HEK293 (cell line): ENCODE results near the gene MPP7.

Experiments
- CTCF ChIA-PET: fragments of 350-600 bp; formaldehyde crosslinking; extraction: SDS; loops from one replicate; lab custom pipeline; 2021; ENCODE audit warnings: antibody characterized with exemption; lab: Yijun Ruan, JAX
- POLR2A ChIA-PET: fragments of 300-600 bp; formaldehyde crosslinking; extraction: SDS; loops from one replicate; lab custom pipeline; 2020; ENCODE audit warnings: antibody characterized with exemption, inconsistent platforms; lab: Yijun Ruan, JAX
- H3K27ac ChIP-seq: fragments of 200-500 bp; sonication (Bioruptor generic); 2 replicates; pipeline ENCODE4 v1.5.1; 2014; ENCODE audit warnings: low read depth, low read length, control low read depth, inconsistent platforms; ENCODE audit errors: extremely low read depth
- H3K36me3 ChIP-seq, 2 experiments: fragments of 200-500 bp in 1 of 2; sonication (Bioruptor generic) in 1 of 2; 1 replicate in 1 of 2; 2 replicates in 1 of 2; pipeline ENCODE4 v1.5.1; 2014 to 2017; ENCODE audit warnings: inconsistent platforms in 2 of 2, low read length in 2 of 2; ENCODE audit not compliant: control insufficient read depth in 2 of 2, insufficient read depth in 1 of 2
- H3K4me1 ChIP-seq: fragments of 200-500 bp; sonication (Bioruptor generic); 2 replicates; pipeline ENCODE4 v1.5.1; 2014; ENCODE audit warnings: mild to moderate bottlenecking, low read length, inconsistent platforms; ENCODE audit not compliant: control insufficient read depth, insufficient read depth
- H3K4me3 ChIP-seq: 2 replicates; pipeline ENCODE4 v1.5.1; 2011; ENCODE audit warnings: low read depth, mild to moderate bottlenecking, control low read depth, low read length, moderate library complexity
- H3K9me3 ChIP-seq: fragments of 200-500 bp; sonication (Bioruptor generic); 2 replicates; pipeline ENCODE4 v1.5.1; 2014; ENCODE audit warnings: low read depth, low read length, inconsistent platforms; ENCODE audit not compliant: control insufficient read depth, insufficient read depth
- CTCF ChIP-seq: fragments of 450-650 bp; formaldehyde crosslinking; IDR thresholded peaks from 2 replicates; pipeline ENCODE4 v1.5.1; 2016; ENCODE audit warnings: missing biosample characterization, missing genetic modification characterization
- EGR2 ChIP-seq: fragments of 450-650 bp; formaldehyde crosslinking; IDR thresholded peaks from 2 replicates; pipeline ENCODE4 v1.5.1; 2016; ENCODE audit warnings: low read depth, missing biosample characterization, missing genetic modification characterization
- FEZF1 ChIP-seq: fragments of 450-650 bp; formaldehyde crosslinking; IDR thresholded peaks from 2 replicates; pipeline ENCODE4 v1.5.1; 2016; ENCODE audit warnings: missing biosample characterization, missing genetic modification characterization
- OSR2 ChIP-seq: fragments of 450-650 bp; formaldehyde crosslinking; IDR thresholded peaks from 2 replicates; pipeline ENCODE4 v1.5.1; 2016; ENCODE audit warnings: missing biosample characterization, missing genetic modification characterization
- PRDM1 ChIP-seq: fragments of 450-650 bp; formaldehyde crosslinking; IDR thresholded peaks from 2 replicates; pipeline ENCODE4; 2016; ENCODE audit warnings: missing biosample characterization, missing genetic modification characterization
- SCRT2 ChIP-seq: fragments of 450-650 bp; formaldehyde crosslinking; IDR thresholded peaks from 2 replicates; pipeline ENCODE4 v1.5.1; 2016; ENCODE audit warnings: missing biosample characterization, missing genetic modification characterization
- SETDB1 ChIP-seq: IDR thresholded peaks from one replicate; pipeline ENCODE4 v1.6.1; 2017; ENCODE audit warnings: mild to moderate bottlenecking, low read length, moderate library complexity, mixed read lengths; ENCODE audit not compliant: insufficient read length
- TRIM28 ChIP-seq: IDR thresholded peaks from 2 replicates; pipeline ENCODE4 v1.6.1; 2011; ENCODE audit warnings: low read length, control low read depth, borderline replicate concordance
- YY1 ChIP-seq: fragments of 450-650 bp; formaldehyde crosslinking; IDR thresholded peaks from 2 replicates; pipeline ENCODE4 v1.5.1; 2018; ENCODE audit warnings: missing biosample characterization, missing genetic modification characterization
- ZBTB1 ChIP-seq: fragments of 450-650 bp; formaldehyde crosslinking; IDR thresholded peaks from 2 replicates; pipeline ENCODE4 v1.5.1; 2016; ENCODE audit warnings: missing biosample characterization, missing genetic modification characterization
- ZBTB44 ChIP-seq: fragments of 450-650 bp; IDR thresholded peaks from 2 replicates; pipeline ENCODE4 v1.5.1; 2018; ENCODE audit warnings: missing biosample characterization, mild to moderate bottlenecking, missing genetic modification characterization
- ZFHX2 ChIP-seq: fragments of 450-650 bp; formaldehyde crosslinking; conservative IDR thresholded peaks from 2 replicates; pipeline ENCODE4 v1.5.1; 2016; ENCODE audit warnings: missing biosample characterization, missing genetic modification characterization
- ZIC2 ChIP-seq: fragments of 450-650 bp; formaldehyde crosslinking; IDR thresholded peaks from 2 replicates; pipeline ENCODE4 v1.5.1; 2016; ENCODE audit warnings: missing biosample characterization, missing genetic modification characterization
- ZNF114 ChIP-seq: fragments of 450-650 bp; formaldehyde crosslinking; IDR thresholded peaks from 2 replicates; pipeline ENCODE4 v1.5.0; 2017; ENCODE audit warnings: missing biosample characterization, missing genetic modification characterization
- ZNF248 ChIP-seq: fragments of 450-650 bp; formaldehyde crosslinking; IDR thresholded peaks from 2 replicates; pipeline ENCODE4 v1.5.1; 2017; ENCODE audit warnings: missing biosample characterization, missing genetic modification characterization
- ZNF274 ChIP-seq, 2 experiments: fragments of 200-500 bp in 1 of 2; fragments of 450-650 bp in 1 of 2; sonication (Bioruptor generic) in 1 of 2; formaldehyde crosslinking in 1 of 2; IDR thresholded peaks; 2 replicates each; pipeline versions ENCODE4 v1.5.1 to v1.6.1; 2014 to 2016; ENCODE audit warnings: borderline replicate concordance in 1 of 2, inconsistent platforms in 1 of 2, low read length in 1 of 2, missing biosample characterization in 1 of 2, missing genetic modification characterization in 1 of 2
- ZNF341 ChIP-seq: fragments of 450-650 bp; formaldehyde crosslinking; IDR thresholded peaks from 2 replicates; pipeline ENCODE4; 2016; ENCODE audit warnings: low read depth, missing biosample characterization, missing genetic modification characterization
- ZNF561 ChIP-seq: fragments of 450-650 bp; IDR thresholded peaks from 2 replicates; pipeline ENCODE4 v1.5.1; 2018; ENCODE audit warnings: missing biosample characterization, missing genetic modification characterization, borderline replicate concordance
- ZNF664 ChIP-seq: fragments of 450-650 bp; formaldehyde crosslinking; IDR thresholded peaks from 2 replicates; pipeline ENCODE4 v1.5.1; 2016; ENCODE audit warnings: missing biosample characterization, missing genetic modification characterization
- TF ChIP-seq, protein P1 (sequence below): fragments of 450-650 bp; formaldehyde crosslinking; IDR thresholded peaks from 2 replicates; pipeline ENCODE4 v1.5.1; 2016; ENCODE audit warnings: missing biosample characterization, missing genetic modification characterization
- TF ChIP-seq, protein P2 (sequence below): fragments of 450-650 bp; formaldehyde crosslinking; IDR thresholded peaks from 2 replicates; pipeline ENCODE4 v1.5.1; 2016; ENCODE audit warnings: missing biosample characterization, missing genetic modification characterization

MPP7 gene

DNA sequence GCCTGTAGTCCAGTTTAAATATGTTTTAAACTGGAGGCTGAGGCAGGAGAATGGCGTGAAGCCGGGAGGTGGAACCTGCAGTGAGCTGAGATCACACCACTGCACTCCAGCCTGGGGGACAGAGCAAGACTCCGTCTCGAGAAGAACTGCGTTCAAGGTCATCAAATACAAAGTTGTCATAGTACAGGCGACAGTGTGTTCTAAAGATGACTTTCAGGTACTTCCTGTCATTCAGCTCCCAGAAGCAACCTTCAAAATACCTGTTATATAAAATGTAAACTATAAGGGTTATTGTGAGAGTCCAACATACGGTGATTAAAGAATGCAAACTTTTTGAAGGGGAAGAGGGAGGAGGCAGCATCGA, 8.7 kb downstream of the MPP7 start:
- H3K4me3 ChIP-seq, result no peak overlapping the region
- ChIA-PET POLR2A (interaction anchor here (1.4 kb wide), 1 partner anchor 8 kb away, joined by 7 read pairs; the partner anchor contains the start of gene MPP7), CTCF (interaction anchor here (0.7 kb wide), 1 partner anchor 1548 kb away, joined by 3 read pairs; no protein-coding TSS in a partner anchor)
- peaks cover 24% of the 10 kb centered on the region for H3K4me1 ChIP-seq
- no peak overlapping the region for H3K27ac ChIP-seq
- H3K9me3 ChIP-seq, result no peaks in the 10 kb centered on the region
- no peak for TF ChIP-seq ZNF248 (tag by site-specific recombination)
- TF ChIP-seq, protein P1, sequence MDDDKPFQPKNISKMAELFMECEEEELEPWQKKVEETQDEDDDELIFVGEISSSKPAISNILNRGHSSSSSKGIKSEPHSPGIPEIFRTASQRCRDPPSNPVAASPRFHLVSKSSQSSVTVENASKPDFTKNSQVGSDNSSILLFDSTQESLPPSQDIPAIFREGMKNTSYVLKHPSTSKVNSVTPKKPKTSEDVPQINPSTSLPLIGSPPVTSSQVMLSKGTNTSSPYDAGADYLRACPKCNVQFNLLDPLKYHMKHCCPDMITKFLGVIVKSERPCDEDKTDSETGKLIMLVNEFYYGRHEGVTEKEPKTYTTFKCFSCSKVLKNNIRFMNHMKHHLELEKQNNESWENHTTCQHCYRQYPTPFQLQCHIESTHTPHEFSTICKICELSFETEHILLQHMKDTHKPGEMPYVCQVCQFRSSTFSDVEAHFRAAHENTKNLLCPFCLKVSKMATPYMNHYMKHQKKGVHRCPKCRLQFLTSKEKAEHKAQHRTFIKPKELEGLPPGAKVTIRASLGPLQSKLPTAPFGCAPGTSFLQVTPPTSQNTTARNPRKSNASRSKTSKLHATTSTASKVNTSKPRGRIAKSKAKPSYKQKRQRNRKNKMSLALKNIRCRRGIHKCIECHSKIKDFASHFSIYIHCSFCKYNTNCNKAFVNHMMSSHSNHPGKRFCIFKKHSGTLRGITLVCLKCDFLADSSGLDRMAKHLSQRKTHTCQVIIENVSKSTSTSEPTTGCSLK (tag by site-specific recombination), result no peak
- H3K36me3 ChIP-seq, result no peaks in the 10 kb centered on the region

DNA sequence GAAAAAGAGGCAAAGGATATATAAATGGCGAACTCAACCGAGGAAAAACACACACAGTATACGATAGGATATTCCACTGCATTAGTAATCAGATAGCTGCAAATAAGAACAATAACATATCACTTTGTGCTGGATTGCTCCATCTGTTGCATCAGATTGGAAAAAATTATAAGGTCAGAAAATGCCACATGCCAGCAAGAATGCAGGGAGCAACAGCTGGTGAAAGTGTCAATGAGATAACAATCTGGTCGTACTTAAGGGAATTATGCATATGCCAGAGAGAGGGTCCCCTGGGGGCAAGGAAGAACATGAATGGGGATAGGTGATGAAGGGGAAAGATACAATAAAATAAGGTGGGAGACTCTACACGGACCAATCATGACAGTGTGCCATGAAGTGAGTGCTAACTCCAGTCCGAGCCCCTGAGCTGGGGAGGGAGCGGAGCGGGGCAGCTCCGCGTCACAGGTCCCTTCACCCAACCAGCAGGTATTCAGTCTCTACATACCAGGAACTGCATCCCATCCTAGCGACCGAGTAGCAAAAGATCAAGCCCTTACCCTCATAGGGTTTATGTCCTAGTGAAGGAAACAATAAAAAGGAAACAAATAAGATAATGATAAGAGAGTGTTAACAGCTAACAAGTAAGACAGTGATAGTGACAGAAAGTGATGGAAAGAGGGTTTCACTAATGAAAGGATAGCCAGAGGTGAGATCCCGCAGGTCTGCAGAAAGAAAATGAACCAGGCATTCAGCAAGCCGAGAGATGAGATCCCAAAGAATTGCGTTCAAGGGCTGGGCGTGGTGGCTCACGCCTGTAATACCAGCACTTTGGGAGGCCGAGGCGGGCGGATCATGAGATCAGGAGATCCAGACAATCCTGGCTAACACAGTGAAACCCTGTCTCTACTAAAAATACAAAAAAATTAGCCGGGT, 9.4 kb downstream of the MPP7 start:
- Histone ChIP-seq H3K4me3 (no peak overlapping the region), H3K4me1 (peaks cover 24% of the 10 kb centered on the region), H3K27ac (no peak overlapping the region), H3K9me3 (no peaks in the 10 kb centered on the region), H3K36me3 (no peaks in the 10 kb centered on the region)
- CTCF ChIA-PET, result interaction anchor here (0.6 to 1.0 kb wide), 2 partner anchors 20 to 86 kb away, joined by 3 read pairs; no protein-coding TSS in a partner anchor
- TF ChIP-seq ZNF274 (IDR thresholded peaks at IDR 0.05; ENCODE audit: low read length) (no peak), ZNF274 (tag by site-specific recombination; IDR thresholded peaks at IDR 0.05; ENCODE audit: borderline replicate concordance) (no peak), ZNF561 (tag by site-specific recombination) (no peak), PRDM1 (peak; percentile 95), ZBTB1 (no peak), ZNF114 (no peak), TRIM28 (peak; percentile 42; the same call in 1 of the 2 replicates), ZNF664 (tag by site-specific recombination) (no peak), SETDB1 (peak; percentile 26), YY1 (tag by site-specific recombination) (no peak), ZBTB44 (tag by site-specific recombination) (peak; percentile 34; the same call in 1 of the 2 replicates), ZIC2 (tag by site-specific recombination) (peak; percentile 35; the same call in 1 of the 2 replicates), ZNF341 (no peak), OSR2 (tag by site-specific recombination) (0 out of 2 replicates have a peak, but pooled peaks have one; percentile 9), FEZF1 (0 out of 2 replicates have a peak, but pooled peaks have one; percentile 6), SCRT2 (tag by site-specific recombination) (peak; percentile 64)
- POLR2A ChIA-PET, result interaction anchor here (1.4 kb wide), 1 partner anchor 9 kb away, joined by 7 read pairs; the partner anchor contains the start of gene MPP7

DNA sequence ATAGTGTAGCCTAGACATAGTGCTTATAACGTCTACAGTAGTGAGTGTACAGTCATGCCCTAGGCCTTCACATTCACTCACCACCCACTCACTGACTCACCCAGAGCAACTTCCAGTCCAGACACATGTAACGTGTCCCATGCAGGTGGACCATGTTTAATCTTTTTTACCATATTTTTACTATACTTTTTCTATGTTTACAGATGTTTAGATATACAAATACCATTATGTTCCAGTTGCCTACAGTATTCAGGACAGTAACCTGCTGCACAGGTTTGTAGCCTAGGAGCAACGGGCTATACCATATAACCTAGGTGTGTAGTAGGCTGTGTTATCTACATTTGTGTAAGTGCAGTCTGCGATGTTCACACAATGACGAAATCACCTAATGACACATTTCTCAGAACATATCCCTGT, 11.0 kb downstream of the MPP7 start:
- Histone ChIP-seq H3K4me1 (peaks cover 24% of the 10 kb centered on the region), H3K4me3 (no peak overlapping the region), H3K36me3 (no peaks in the 10 kb centered on the region), H3K9me3 (no peaks in the 10 kb centered on the region), H3K27ac (no peak overlapping the region)
- POLR2A ChIA-PET, result interaction anchor here (1.5 kb wide), 1 partner anchor 11 kb away, joined by 3 read pairs; the partner anchor contains the start of gene MPP7
- CTCF ChIA-PET, result interaction anchor here (1.2 kb wide), 1 partner anchor 90 kb away, joined by 5 read pairs; no protein-coding TSS in a partner anchor
- TF ChIP-seq EGR2 (tag by site-specific recombination) (peak; percentile 46; the same call in 1 of the 2 replicates), ZFHX2 (tag by site-specific recombination) (peak; percentile 70), CTCF (tag by site-specific recombination) (no peak)
- TF ChIP-seq, protein P2, sequence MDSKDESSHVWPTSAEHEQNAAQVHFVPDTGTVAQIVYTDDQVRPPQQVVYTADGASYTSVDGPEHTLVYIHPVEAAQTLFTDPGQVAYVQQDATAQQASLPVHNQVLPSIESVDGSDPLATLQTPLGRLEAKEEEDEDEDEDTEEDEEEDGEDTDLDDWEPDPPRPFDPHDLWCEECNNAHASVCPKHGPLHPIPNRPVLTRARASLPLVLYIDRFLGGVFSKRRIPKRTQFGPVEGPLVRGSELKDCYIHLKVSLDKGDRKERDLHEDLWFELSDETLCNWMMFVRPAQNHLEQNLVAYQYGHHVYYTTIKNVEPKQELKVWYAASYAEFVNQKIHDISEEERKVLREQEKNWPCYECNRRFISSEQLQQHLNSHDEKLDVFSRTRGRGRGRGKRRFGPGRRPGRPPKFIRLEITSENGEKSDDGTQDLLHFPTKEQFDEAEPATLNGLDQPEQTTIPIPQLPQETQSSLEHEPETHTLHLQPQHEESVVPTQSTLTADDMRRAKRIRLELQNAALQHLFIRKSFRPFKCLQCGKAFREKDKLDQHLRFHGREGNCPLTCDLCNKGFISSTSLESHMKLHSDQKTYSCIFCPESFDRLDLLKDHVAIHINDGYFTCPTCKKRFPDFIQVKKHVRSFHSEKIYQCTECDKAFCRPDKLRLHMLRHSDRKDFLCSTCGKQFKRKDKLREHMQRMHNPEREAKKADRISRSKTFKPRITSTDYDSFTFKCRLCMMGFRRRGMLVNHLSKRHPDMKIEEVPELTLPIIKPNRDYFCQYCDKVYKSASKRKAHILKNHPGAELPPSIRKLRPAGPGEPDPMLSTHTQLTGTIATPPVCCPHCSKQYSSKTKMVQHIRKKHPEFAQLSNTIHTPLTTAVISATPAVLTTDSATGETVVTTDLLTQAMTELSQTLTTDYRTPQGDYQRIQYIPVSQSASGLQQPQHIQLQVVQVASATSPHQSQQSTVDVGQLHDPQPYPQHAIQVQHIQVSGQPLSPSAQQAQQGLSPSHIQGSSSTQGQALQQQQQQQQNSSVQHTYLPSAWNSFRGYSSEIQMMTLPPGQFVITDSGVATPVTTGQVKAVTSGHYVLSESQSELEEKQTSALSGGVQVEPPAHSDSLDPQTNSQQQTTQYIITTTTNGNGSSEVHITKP (tag by site-specific recombination), result peak; percentile 63
